NT2/D1 (cell line): ENCODE results near the gene ANKRD31.

Experiments
- SUZ12 ChIP-seq: IDR thresholded peaks from 2 replicates; pipeline ENCODE4 v1.6.1; 2011; ENCODE audit not compliant: insufficient read length, insufficient read depth; ENCODE audit errors: extremely low read depth
- YY1 ChIP-seq: IDR thresholded peaks from 2 replicates; pipeline ENCODE4 v1.6.1; 2011; ENCODE audit not compliant: insufficient read length, insufficient read depth
- ZNF274 ChIP-seq: IDR thresholded peaks from 2 replicates; pipeline ENCODE4 v1.6.1; 2011; ENCODE audit warnings: mild to moderate bottlenecking, low read depth, low read length

DNA sequence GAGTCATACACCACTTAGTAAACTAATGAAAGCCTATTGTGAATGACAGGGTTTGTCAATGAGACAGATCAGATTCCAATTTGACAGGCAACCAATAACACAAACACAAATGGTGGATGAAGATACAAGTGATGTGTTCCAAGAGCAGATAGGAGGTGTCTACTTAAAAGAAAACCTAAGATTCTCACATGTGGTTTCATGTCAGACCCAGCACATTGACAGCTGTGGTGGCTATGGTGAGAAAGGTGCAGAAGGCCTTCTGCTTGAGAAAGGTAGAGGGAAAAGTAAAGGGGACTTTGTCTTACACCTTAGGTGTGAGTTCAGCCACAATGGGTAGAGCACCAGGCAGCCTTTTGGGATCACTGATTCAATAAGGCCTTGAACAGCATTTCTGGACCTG, 11.2 kb downstream of the ANKRD31 start:
- TF ChIP-seq SUZ12: no peak
- no peak for TF ChIP-seq ZNF274
- TF ChIP-seq YY1: no peak
